Panc1 (cell line): Measurements from ENCODE around the gene MYRIP. TPM values are rescaled to one million over a fixed set of nuclear protein-coding genes. Genes with fewer than 3 reads are reported as not detected.
"Not testable (repeated sequence)": the region's sequence is repeated elsewhere in the genome, so short reads cannot be mapped to it uniquely, and the experiment has no call there.

Experiments
- ATAC-seq: fragments of 200-7000 bp; cut with Tn5 transposase; 2 replicates; pipeline ENCODE4 v1.9.1; 2020; ENCODE audit warnings: mild to moderate bottlenecking, moderate library complexity
- BruUV-seq: library from RNA; stranded (reverse); fragments of 400-500 nt; replicated peaks from 2 replicates; lab custom pipeline; 2021; lab: Mats Ljungman, UMichigan
- CTCF ChIA-PET: fragments of 300-600 bp; sonication (Branson Sonifier 250); formaldehyde crosslinking; loops from one replicate; lab custom pipeline; 2022; ENCODE audit warnings: antibody characterized with exemption; lab: Charles Lee
- POLR2A ChIA-PET: fragments of 300-600 bp; sonication (Branson Sonifier 250); formaldehyde crosslinking; loops from one replicate; lab custom pipeline; 2022; ENCODE audit warnings: antibody characterized with exemption; lab: Charles Lee
- DNase-seq: peaks from one replicate; pipeline ENCODE4 v3.0.0-alpha.2; 2010; ENCODE audit warnings: low read depth, low spot score
- H3K27ac ChIP-seq: 2 replicates; pipeline ENCODE4 v1.5.1; 2011; ENCODE audit warnings: mild to moderate bottlenecking, low read length, inconsistent platforms
- H3K27me3 ChIP-seq: fragments of 200-500 bp; sonication (Bioruptor generic); 2 replicates; pipeline ENCODE4 v1.6.0; 2014; ENCODE audit warnings: low read length, inconsistent platforms; ENCODE audit not compliant: control insufficient read depth, insufficient read depth
- H3K36me3 ChIP-seq: fragments of 200-500 bp; sonication (Bioruptor generic); 2 replicates; pipeline ENCODE4 v1.5.1; 2014; ENCODE audit warnings: inconsistent platforms, mild to moderate bottlenecking, low read length, moderate library complexity; ENCODE audit not compliant: control insufficient read depth, insufficient read depth
- H3K4me1 ChIP-seq: 2 replicates; pipeline ENCODE4 v1.5.1; 2011; ENCODE audit warnings: inconsistent platforms, mild to moderate bottlenecking, low read length, moderate library complexity; ENCODE audit not compliant: control insufficient read depth, insufficient read depth
- H3K4me3 ChIP-seq, 2 experiments: 2 replicates each; pipeline ENCODE4 v1.5.1; 2011 to 2012; ENCODE audit warnings: low read depth in 2 of 2, low read length in 2 of 2, mild to moderate bottlenecking in 2 of 2, inconsistent platforms in 1 of 2, moderate library complexity in 1 of 2
- H3K9me3 ChIP-seq: fragments of 200-500 bp; sonication (Bioruptor generic); 2 replicates; pipeline ENCODE4 v1.5.1; 2014; ENCODE audit warnings: low read depth, mild to moderate bottlenecking, inconsistent platforms, low read length, moderate library complexity; ENCODE audit not compliant: control insufficient read depth, insufficient read depth
- POLR2AphosphoS5 ChIP-seq: IDR thresholded peaks from 2 replicates; pipeline ENCODE4 v1.6.1; 2012; ENCODE audit warnings: mild to moderate bottlenecking, low read depth, low read length, moderate library complexity
- REST ChIP-seq, 2 experiments: IDR thresholded peaks; 2 replicates each; pipeline ENCODE4 v1.6.1; 2011 to 2012; ENCODE audit warnings: low read depth in 2 of 2, control low read depth in 1 of 2, low read length in 1 of 2, mild to moderate bottlenecking in 1 of 2, moderate library complexity in 1 of 2; ENCODE audit not compliant: insufficient read depth in 1 of 2
- SIN3A ChIP-seq: IDR thresholded peaks from 2 replicates; pipeline ENCODE4 v1.6.1; 2012; ENCODE audit warnings: low read depth, mild to moderate bottlenecking, low read length, moderate library complexity, borderline replicate concordance; ENCODE audit not compliant: insufficient read depth
- TCF7L2 ChIP-seq: IDR thresholded peaks from 2 replicates; pipeline ENCODE4 v1.6.1; 2011; ENCODE audit warnings: mild to moderate bottlenecking, low read depth, low read length, inconsistent platforms
- in situ Hi-C: cut with HindIII; loops from 2 replicates; pipeline ENCODE4 v1.10.0; 2016; ENCODE audit warnings: low sequenced_read_pairs, low pct_unique_long_range_greater_than_20kb
- intact Hi-C: fragments of 100-400 bp; cut with micrococcal nuclease; formaldehyde crosslinking; loops from one replicate; pipeline ENCODE4 v1.10.0; 2022; ENCODE audit not compliant: unreplicated experiment
- total RNA-seq: library from RNA; stranded (reverse); gene quantifications from one replicate; pipeline ENCODE4 v1.2.1, GENCODE V29; 2021; ENCODE audit not compliant: unreplicated experiment
- TF ChIP-seq, protein P1 (sequence below): fragments of 450-650 bp; IDR thresholded peaks from 2 replicates; pipeline ENCODE4 v1.5.1; 2017; ENCODE audit warnings: mild to moderate bottlenecking

The MYRIP gene
- total RNA-seq, 1 experiment from 2014 or later = 0.59 TPM

DNA sequence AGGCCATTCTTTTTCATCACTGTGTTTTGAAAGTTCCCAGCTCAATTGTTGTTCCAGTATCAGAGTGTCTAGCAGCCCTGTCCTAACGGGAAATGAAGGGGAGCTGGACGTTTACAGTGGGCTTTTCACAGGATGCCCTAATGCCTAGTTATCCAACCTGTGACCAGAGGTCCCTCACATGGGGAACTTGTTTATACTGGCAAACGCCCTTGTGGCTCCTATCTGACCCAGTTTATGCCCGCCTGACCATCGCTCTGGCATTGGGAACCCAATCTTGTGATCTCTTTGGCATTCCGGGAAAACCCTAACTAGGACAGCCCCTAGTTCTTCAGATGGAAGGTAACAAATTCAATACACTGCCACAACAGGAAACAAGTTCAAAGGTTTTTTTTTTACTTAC, 14.5 kb upstream of the MYRIP start:
- intact Hi-C loops = no loop called here
- CTCF ChIA-PET = no interaction called here
- no peaks in the 10 kb centered on the region for H3K4me1 ChIP-seq
- TF ChIP-seq TCF7L2 = no peak
- TF ChIP-seq POLR2AphosphoS5 = no peak
- TF ChIP-seq SIN3A = no peak
- no peak for TF ChIP-seq REST (IDR thresholded peaks at IDR 0.05; ENCODE audit: insufficient read depth in 1 of 2, low read depth in 2 of 2, low read length in 1 of 2)
- TF ChIP-seq, protein P1, sequence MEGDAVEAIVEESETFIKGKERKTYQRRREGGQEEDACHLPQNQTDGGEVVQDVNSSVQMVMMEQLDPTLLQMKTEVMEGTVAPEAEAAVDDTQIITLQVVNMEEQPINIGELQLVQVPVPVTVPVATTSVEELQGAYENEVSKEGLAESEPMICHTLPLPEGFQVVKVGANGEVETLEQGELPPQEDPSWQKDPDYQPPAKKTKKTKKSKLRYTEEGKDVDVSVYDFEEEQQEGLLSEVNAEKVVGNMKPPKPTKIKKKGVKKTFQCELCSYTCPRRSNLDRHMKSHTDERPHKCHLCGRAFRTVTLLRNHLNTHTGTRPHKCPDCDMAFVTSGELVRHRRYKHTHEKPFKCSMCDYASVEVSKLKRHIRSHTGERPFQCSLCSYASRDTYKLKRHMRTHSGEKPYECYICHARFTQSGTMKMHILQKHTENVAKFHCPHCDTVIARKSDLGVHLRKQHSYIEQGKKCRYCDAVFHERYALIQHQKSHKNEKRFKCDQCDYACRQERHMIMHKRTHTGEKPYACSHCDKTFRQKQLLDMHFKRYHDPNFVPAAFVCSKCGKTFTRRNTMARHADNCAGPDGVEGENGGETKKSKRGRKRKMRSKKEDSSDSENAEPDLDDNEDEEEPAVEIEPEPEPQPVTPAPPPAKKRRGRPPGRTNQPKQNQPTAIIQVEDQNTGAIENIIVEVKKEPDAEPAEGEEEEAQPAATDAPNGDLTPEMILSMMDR = no peak
- DNase-seq = no peak
- H3K9me3 ChIP-seq = no peaks in the 10 kb centered on the region
- in situ Hi-C loops = no loop called here
- POLR2A ChIA-PET = no interaction called here
- BruUV-seq = no TSS peak
- no peak for ATAC-seq
- no peak overlapping the region for H3K4me3 ChIP-seq
- no peaks in the 10 kb centered on the region for H3K36me3 ChIP-seq
- H3K27ac ChIP-seq = no peak overlapping the region
- H3K27me3 ChIP-seq = no peaks in the 10 kb centered on the region; the same call in 1 of the 2 replicates

DNA sequence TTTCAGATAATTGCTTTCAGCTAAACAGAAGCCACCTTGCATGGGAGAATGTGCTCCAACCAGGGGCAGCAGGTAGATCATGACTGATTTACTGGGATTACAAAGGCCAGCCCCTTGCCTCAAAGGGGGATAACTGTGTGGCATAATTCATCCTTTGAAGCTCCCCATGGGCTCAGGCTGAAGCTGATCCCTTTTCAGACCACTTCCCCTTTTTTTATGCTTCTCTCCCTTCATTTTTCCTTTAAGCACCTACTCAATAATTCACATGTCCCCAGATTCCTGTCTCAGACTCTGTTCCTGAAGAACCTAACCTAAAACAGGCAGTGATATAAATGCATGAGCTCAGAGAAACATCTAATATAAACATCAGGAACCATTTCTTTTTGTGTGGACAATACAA, 8.2 kb upstream of the MYRIP start:
- H3K27me3 ChIP-seq = no peaks in the 10 kb centered on the region; the same call in 1 of the 2 replicates
- DNase-seq (no peak), ATAC-seq (no peak)
- H3K36me3 ChIP-seq = no peaks in the 10 kb centered on the region
- ChIA-PET CTCF (no interaction called here), POLR2A (no interaction called here)
- H3K4me3 ChIP-seq = no peak overlapping the region
- H3K4me1 ChIP-seq = no peaks in the 10 kb centered on the region
- BruUV-seq = no TSS peak
- in situ Hi-C loops (no loop called here), intact Hi-C loops (no loop called here)
- TF ChIP-seq POLR2AphosphoS5 (no peak), SIN3A (no peak), TCF7L2 (no peak), REST (IDR thresholded peaks at IDR 0.05; ENCODE audit: insufficient read depth in 1 of 2, low read depth in 2 of 2, low read length in 1 of 2) (no peak)
- TF ChIP-seq, protein P1 = no peak
- H3K9me3 ChIP-seq = no peaks in the 10 kb centered on the region
- no peak overlapping the region for H3K27ac ChIP-seq

GRCh38 chr3:39802486-39802885, 6.9 kb upstream of the MYRIP start:
- H3K36me3 ChIP-seq, H3K27me3 ChIP-seq, in situ Hi-C loops, H3K9me3 ChIP-seq, CTCF ChIA-PET, H3K4me3 ChIP-seq, H3K27ac ChIP-seq, H3K4me1 ChIP-seq, ATAC-seq, intact Hi-C loops, BruUV-seq, POLR2A ChIA-PET, DNase-seq: not testable (repeated sequence)
